GM18505 (cell line): ENCODE results near the gene XPR1.
"Not testable (repeated sequence)": the region's sequence is repeated elsewhere in the genome, so short reads cannot be mapped to it uniquely, and the experiment has no call there.

Source experiments
- ATAC-seq: cut with Tn5 transposase; IDR thresholded peaks from one replicate; pipeline ENCODE4 v1.9.1; 2021; ENCODE audit not compliant: unreplicated experiment
- POLR2A ChIP-seq: IDR thresholded peaks from 4 replicates; pipeline ENCODE4 v1.6.1; 2011; ENCODE audit warnings: borderline replicate concordance; ENCODE audit not compliant: insufficient read depth, insufficient read length; ENCODE audit errors: extremely low read depth

Gene XPR1

DNA sequence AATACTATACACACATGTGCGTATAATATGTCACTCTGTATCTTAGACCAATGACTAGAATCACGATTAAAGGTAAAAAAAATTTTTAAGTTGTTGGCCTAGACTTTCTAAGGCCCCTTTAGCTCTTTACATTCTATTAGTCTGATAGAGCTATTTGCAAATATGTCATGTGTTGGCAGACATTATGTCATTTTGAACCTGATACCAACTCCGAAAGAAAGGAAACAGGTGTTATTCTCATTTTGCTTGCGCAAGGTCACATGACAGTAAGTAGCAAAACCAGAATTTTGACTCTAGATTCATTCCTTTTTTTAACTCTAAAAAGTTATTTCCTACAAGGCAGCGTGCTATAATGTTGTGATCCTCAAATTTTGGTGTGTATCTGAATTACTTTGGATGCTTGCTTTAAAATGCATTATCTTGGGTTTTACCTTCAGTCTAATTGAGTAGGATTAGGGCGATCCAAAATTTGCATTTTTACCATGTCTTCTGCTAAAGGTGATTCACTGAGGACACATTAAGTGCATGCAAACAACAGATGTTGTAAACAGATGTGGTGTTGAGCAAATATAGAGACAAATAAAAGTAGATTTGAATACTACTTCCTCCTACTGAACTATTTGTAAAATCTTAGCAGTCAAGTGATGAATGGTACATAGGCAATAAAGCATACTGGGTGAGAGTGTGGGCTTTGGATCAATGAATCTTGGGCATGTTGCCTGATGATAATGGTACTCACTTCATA lies 217.4 kb downstream of the XPR1 start:
- TF ChIP-seq POLR2A = no peak
- peak; percentile 60 for ATAC-seq

DNA sequence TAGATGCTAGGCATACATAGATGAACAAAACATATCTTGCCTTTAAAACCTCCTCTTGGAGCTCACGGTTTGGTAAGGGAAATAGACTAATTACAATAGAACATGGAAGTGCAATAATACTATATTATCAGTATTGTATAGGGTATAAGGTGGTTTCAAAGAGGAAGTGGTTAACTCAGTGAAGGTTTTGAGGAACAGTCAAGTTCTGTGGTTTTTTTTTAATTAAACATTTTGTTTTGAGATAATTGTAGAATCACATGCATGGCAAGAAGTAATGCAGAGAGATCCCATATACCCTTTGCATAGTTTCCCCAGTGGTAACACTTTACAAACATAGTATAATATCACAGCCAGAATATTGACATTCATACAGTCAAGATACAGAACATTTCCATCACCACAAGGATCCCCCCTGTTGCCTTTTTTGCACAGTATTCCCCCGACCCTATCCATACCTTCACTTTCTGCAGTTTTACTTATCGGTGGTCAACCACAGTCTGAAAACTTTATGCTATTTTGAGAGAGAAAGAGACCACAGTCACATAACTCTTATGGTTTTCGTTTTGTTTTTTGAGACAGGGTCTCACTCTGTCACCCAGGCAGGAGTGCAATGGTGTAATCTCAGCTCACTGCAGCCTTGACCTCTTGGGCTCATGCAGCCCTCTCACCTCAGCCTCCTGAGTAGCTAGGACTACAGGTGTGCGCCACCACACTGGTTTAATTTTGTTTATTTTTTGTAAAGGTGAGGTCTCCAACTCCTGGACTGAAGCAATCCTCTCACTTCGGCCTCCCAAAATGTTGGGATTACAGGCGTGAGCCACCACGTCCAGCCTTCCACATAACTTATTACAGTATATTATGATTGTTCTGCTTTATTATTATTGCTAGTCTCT lies 220.4 kb downstream of the XPR1 start:
- TF ChIP-seq POLR2A = no peak
- no peak for ATAC-seq

DNA sequence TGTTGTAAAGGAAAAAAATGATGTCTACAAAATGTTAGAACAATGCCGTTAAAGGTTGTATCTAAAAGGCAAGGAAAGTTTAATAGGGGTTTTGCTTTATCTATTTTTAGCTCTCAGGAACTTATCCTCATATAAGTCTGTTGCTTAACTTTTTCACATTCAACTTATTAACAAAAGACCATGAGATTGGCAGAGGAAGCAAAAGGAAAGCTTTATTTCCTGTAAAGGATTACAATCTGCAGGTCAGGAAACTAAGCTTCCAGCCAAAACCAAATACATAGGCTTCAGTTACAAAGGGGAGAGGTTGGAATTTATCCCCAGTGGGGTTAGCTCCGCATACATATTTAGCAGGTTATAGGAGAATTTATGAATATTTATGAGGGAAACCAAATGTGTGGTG lies 222.2 kb downstream of the XPR1 start:
- no peak for ATAC-seq
- TF ChIP-seq POLR2A = no peak

DNA sequence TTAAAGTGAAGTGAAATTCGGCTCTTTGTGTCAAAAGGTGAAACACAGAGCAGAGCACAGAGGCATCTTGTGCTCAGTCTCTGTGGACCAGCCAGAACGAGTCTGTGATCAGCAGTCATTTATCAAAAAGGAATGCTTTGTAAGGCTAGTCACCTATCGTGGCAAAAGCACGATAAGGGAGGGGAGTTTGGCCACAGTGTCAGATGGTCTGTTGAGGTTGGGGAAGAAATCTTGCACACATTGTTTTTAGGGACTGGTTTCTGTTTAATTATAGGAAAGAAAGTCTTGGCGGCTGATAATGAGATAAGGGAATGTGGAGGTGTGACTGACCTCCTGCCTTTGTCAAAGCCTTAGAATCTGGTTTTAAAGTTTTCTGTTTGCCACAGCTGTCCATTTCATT lies 222.6 kb downstream of the XPR1 start:
- ATAC-seq = no peak
- no peak for TF ChIP-seq POLR2A

DNA sequence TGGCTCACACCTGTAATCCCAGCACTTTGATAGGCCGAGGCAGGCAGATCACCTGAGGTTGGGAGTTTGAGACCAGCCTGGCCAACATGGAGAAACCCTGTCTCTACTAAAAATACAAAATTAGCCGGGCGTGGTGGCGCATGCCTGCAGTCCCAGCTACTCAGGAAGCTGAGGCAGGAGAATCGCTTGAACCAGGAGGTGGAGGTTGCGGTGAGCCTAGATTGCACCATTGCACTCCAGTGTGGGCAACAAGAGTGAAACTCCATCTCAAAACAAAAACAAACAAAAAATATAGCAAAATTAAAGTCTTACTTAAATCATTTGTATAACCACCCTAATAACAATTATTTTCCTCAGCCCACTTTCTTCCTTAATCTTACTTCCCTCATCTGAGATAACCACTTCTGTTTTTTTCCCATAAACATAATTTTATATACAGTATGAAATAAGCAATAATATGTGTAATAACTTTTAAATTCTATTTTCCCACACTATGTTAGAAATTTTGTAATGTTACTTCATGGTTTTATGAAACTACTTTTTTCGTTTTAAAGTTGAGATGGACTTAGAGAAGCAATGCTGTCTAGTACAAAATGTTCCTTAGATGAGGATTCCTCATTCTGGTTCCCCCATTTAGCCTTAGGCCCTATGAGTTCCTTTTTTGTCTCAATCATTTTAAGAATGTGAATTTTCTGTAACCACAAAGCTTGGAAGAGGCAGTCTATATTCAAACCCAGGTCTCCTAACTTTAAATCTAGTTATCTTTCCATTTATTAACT lies 226.3 kb downstream of the XPR1 start:
- ATAC-seq = not testable (repeated sequence)

DNA sequence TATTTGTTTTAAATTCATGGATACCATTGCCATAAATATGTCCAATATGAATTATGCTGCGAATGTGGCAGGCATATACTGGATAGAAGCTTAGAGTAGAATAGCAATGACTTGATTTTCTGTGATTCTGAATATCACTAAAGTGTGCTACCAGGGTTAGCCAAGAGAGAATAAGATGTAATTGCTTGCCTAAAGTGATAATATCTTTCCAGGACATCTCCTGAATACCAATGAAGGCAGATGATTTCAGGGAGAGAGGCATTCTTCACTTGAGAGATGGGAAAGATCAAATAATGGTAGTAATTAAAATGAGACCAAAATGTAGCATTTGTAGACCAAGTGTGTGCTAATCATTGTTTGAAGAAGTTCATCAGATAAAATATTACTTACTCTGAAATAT lies 227.5 kb downstream of the XPR1 start:
- no peak for TF ChIP-seq POLR2A
- no peak for ATAC-seq

DNA sequence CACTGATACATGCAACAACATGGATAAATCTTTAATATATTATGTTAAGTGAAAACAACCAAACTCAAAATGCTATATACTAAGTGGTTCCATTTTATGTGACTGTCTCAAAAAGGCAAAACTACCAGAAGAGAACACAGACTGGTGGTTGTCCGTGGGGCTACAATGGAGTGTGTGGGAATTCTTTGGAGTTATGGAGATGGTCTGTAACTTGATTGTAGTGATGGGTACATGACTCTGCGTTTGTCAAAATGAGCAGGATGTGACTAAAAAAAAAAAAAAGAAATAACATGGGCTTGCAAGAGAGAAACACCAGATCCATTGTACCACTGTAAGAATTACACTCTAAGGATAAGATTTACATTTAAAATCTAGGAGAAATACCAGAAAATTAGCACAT lies 228.7 kb downstream of the XPR1 start:
- TF ChIP-seq POLR2A = no peak
- ATAC-seq = no peak

DNA sequence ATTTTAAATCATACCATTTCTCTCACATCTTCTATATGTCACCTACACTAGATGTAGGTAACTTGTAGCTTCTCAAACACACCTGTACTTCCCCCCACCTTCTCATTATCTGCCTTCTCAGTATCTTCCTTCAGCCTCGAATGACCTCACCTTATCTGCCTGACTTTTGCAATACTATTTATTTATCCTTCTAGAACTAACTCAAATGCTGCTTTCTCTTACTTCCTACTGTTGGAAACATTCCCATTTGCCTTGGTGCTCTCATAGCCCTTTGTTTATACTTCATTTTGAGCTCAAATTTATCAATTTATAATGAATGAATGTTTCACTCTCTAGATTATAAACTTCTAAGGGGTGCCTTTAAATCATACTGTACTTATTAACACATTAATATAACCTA lies 230.5 kb downstream of the XPR1 start:
- no peak for ATAC-seq
- TF ChIP-seq POLR2A = no peak

DNA sequence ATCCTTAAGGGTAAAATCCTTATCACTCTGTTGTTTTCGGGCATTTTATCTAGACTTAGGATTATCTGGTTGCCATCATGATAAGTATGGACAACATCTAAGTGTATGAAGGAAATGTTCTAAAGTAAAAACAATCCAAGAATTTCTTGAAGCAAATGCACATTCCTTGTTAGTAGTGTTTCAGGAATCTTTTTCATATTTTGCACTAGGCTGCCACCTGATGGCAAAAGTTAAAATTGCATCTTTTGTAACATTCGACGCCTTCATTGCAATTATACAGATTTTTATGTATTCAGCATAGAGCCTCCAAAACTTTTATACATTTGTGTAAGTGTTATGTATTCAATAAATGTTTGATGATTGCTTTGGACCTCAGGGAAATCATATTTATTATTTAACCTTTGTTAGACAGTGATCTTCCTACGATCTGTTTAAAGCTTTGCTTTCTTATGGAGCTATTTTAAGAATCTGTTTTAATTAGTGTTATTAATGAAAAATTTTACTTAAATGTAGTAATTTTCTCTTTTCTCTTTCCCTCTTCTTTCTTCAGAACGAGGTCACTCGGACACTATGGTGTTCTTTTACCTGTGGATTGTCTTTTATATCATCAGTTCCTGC lies 231.4 kb downstream of the XPR1 start:
- no peak for TF ChIP-seq POLR2A
- no peak for ATAC-seq

DNA sequence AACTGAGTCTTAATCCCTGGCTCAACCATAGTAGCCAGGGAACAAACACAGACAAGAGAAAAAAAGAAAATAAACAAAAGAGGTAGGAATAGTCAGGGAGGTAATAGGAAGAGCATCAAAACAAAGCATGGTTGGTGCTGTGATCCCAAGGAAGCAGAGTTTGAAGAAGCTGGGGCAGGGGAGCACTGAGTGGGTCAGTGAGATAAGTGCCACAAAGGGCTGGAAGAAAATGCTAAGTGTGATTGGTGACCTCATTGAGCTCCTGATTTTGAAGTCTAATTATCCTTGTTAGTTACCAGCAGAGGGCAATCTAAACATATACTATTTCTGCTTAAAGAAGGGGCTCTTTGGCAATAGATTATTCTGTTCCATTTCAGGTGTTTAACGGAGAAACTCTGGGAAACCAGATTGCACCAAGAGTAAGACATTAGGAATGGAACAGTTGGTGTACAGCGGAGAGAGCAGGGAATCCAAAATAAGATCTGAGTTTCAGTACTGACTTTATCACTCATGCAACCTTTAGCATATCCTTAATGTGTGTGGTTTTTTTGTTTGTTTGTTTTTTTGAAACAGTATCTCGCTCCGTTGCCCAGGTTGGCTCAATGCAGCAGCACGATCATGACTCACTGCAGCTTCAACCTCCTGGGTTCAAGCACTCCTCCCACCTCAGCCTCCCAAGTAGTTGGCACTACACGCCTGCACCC lies 250.1 kb downstream of the XPR1 start:
- ATAC-seq = no peak
- no peak for TF ChIP-seq POLR2A

DNA sequence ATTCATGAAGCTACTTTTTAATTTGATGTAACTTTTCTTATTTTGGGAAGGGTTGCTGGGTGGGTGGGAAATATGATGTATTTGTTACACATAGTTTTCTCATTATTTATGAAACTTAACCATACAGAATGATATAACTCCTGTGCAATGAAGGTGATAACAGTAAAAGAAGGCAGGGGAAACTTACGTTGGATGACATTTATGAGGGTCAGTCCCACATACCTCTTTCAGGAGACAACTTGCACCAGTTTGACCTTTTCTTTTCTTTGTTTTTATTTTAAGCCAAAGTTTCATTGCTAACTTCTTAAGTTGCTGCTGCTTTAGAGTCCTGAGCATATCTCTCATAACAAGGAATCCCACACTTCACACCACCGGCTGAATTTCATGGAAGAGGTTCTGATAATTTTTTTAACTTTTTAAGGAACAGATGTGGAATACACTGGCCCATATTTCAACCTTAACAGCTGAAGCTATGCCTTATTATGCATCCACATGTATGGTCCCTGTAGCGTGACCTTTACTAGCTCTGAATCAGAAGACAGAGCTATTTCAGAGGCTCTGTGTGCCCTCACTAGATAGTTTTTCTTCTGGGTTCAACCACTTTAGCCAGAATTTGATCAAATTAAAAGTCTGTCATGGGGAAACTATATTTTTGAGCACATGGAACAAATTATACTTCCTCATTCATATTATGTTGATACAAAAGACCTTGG lies 252.9 kb downstream of the XPR1 start:
- no peak for ATAC-seq
- no peak for TF ChIP-seq POLR2A

DNA sequence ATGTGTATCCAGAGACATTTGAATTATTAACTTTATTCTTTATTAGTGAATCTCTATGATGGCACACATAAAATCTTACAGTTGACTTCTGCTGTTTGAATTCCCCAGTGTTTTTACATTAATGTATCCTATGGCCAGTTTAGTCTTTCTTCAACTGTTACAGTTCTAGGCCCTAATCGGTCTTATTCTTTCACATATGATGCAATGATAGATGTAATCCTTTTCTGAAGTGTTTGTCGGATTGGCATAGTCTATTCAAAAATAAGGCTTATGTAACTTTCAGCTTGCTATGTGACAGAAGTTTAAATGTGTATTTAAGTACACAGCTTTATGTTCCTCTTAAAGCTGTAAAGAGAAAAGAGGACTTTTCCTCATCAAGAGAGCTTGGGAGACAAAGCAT lies 254.5 kb downstream of the XPR1 start:
- no peak for ATAC-seq
- no peak for TF ChIP-seq POLR2A
